Islet precursor cell (in vitro differentiated cells): ENCODE data around the gene DIP2B.

Experiments
- DNase-seq: peaks from one replicate; pipeline ENCODE4 v3.0.0-alpha.2; 2018

Gene DIP2B

DNA sequence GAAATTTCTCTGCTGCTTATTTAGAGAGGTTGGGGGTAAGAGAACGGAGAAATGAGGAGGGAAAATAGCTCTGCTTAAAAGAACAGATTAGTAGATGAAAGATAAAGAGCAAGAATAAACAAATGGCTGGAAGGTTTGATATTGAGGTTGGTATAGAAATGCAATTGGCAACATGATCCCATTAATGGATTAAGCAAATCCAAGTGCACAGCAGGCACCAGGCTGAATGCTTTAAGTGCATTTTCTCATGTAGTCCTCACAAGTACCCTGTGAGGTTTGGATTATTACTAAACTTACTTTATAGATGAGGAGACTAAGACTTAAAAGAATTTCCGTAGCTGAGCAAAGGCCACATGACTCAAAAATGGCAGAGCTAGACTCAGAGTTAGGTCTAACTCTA is 182.2 kb downstream of the DIP2B start:
- no peak for DNase-seq

DNA sequence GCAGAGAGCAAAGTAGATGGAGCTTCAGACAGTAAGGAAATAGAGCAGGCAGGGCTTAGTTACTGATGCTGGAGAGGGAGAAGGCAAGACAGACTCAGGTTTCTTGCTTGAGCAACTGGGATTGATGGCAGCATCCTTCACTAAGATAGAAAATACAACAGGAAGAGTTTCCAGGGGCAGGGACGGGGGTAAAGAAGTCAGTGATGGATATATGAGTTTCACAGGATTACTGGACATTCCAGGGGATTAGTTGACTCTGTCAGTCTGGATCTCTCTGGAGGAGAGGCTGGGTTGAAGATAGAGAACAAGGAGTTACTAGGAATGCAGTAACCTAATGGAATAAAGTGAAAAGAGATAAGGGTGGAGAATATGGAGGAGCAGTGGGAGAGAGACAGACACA is 184.7 kb downstream of the DIP2B start:
- peak; percentile 69 for DNase-seq

DNA sequence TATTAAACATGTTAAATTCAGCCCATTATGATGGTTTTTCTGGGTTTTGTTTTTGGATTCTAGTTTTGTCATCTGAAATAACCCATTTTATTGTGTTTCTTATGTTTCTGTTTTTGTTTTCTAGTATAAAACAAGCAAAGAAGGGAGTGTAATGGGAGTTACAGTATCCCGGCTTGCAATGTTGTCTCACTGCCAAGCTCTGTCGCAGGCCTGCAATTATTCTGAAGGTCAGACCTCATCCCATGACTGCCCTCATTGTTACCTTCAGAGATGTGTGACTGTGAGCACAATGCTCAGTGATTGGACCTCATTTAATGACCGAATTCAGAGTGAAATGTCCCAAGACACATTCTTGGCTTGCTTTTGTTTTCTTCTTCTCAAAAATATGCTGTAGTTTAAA is 186.1 kb downstream of the DIP2B start:
- peak; percentile 64 for DNase-seq

DNA sequence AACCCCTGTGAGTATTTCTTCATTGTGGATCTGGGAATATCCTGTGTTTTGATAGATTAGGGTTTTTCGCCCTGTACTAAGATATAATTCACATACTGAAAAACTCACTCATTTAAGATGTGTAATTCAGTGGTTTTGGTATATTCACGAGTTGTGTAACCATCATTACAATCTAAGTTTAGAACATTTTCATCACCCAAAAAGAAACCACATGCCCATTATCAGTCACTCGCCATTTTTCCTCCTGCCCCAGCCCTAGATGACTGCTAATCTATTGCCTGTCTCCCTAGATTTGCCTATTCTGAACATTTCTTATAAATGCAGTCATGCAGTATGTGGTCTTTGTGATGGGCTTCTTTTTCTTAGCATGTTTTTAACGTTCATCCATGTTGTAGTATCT is 191.2 kb downstream of the DIP2B start:
- no peak for DNase-seq

DNA sequence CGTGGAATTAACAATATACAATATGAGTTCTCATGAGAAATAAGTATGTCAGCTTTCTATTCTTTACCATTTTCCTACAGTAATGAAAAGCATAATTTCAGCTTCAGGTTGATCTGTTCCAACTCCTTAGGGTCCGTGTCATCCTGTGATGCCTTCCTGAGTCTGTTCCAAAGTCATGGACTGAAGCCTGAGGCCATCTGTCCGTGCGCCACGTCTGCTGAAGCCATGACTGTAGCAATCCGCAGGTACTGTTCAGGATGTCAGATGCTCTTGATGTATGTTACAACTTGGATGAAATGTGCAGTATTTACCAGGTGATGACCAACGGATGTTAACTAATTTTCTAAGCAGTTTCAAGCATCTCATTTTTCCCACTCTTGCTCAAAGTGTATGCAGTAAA is 192.1 kb downstream of the DIP2B start:
- DNase-seq: no peak

DNA sequence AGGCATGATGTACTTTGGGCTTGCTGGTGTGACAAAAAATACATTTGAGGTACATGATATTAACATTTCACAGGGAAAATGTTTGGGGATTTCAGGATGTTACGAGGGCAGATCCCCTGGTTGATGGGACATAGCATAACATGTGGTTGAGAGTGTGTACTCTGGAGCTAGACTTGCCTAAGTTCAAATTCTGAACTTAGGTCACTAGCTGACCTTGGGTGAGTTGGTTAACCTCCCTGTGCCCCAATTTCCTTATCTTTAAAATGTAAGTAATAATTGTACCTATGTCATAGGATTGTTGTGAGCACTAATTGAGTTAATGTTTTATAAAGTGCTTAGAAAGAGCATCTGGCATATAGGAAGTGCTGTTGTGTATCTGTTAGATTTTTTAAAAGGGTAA is 194.4 kb downstream of the DIP2B start:
- DNase-seq: no peak

DNA sequence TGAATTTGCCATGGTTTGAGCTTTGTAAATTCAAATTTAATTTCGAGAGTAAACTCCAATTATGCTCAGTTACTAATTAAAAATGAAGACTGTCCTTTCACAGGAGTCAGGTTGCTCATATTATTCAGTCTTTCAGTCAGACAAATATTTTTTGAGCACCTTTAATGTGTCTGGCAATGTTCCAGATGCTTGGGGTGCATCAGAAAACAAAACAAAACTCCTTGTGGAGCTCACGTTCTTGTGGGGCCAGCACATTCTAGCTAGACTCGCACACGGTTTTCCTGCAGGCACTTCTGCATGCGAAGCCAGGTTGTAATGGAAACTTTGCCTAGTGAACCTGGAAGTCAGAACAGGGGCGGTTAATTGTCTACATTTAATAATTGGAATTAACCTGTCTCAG is 195.2 kb downstream of the DIP2B start:
- no peak for DNase-seq

DNA sequence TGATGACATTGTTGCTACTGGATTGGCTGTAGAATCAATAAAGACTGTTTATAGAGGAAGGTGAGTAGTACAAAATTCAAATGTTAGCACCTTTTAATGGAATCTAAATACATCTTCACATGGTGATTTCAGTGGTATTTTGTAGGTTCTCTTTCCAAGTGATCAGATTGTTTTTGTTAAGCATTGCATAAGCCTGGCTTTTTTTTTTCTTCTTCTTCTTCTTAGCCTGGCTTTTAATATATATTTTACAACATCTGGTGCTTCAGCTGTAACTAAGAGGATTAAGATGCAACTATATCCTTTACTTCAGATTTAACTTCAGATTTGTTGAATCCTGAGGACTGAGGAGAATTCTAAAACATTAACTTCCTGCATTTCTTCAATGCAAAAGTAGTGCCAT is 201.8 kb downstream of the DIP2B start:
- no peak for DNase-seq

DNA sequence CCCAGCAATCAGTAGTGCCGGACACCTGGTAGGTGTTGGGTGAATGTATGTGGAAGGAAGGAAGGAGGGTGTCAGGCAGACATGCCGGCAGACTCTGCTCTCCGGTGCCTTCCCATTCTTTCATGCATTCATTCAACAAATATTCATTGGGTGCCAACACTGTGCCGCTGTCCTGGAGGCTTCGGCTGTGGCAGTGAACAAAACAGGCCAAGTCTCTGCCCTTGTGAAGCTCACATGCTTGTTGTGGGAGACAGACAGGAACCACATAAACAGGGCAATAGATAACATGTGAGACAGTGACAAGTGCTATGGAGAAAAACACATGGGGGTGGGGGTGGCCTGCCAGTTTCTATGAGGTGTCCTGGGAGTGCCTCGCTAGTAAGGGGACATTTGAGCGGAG is 202.6 kb downstream of the DIP2B start:
- DNase-seq: no peak

DNA sequence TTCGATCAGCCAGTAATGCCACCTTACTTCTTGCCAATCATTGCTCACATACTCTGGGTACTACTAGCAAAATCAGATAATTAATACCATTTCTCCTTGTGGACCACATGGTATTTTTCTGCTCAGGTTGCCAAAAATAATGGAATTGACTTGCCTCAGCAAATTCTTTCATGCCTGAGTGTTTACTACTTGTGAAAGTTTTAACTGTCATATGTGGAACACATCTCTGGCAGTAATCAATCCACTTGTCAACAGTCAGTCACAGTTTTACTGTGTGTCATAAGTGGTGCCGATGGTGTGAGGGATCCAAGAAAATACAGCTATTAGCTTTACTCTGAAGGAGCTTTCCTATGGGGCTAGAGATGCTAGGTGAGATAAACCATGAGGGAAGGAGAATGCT is 203.8 kb downstream of the DIP2B start:
- DNase-seq: no peak

DNA sequence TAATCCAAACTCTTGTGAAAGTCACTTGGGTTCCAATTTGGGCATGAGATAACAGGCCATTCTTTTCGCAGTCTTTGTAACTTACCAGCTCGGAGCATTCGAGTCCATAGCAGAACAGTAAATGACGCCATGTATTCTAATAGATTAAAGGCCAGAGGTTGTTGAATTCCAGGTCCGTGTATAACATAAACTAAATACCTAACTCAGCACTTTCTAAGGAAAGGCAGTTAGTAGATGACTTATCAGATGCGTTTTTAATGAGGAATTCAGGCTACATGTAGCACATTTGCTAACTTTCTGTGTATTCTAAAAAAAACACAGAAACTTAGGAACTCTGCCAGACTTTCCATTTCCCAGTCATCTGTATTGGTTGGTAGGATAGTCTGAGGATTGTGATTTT is 206.3 kb downstream of the DIP2B start:
- no peak for DNase-seq

DNA sequence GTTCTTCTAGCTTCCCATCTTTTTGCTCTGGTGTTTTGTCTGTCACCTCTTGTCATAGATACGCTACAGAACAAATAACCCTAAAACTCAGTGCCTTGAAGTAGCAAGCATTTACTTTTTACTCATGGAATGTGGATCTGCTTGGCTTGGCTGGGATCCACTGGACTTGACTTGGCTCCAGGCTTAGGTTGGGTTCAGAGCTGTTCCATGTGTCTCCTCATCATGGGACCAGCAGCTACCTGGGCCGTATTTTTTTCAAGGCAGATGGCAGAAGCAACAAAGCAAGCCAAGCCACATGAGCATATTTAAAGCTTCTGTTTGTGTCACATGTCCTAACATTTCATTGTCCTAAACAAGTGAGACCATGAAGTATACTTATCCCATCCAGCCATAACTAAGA is 210.4 kb downstream of the DIP2B start:
- DNase-seq: no peak

DNA sequence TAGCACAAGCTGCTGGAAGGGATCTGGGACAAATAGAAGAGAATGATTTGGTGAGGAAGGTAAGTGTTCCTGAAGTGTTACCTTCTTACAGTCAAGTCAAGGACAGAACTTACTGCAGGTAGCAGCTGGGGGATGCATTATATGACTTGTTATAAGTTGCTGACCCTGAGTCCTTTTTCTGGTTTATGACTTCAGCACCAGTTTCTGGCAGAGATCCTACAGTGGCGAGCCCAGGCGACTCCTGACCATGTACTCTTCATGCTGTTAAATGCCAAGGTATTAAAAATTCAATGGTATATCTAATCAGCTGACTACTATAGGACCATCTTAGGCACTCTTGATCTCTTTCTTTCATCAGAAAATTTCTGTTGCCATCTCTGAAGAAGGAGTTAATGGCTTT is 214.0 kb downstream of the DIP2B start:
- DNase-seq: no peak

DNA sequence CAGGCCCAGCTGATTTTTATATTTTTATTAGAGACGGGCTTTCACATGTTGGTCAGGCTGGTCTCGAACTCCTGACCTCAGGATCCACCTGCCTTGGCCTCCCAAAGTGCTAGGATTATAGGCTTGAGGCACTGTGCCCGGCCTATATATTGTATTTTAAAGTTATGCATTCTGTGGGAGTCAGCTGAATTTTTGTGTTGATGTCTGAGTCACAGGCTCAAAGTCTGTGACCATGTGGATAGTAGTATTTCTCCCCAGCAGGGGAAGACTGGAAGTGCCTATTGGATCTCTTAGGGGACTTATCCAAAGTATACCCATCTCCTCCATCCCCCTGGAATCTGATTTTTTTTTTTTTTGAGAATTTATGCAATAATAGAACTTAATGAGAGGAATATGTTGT is 215.3 kb downstream of the DIP2B start:
- no peak for DNase-seq

DNA sequence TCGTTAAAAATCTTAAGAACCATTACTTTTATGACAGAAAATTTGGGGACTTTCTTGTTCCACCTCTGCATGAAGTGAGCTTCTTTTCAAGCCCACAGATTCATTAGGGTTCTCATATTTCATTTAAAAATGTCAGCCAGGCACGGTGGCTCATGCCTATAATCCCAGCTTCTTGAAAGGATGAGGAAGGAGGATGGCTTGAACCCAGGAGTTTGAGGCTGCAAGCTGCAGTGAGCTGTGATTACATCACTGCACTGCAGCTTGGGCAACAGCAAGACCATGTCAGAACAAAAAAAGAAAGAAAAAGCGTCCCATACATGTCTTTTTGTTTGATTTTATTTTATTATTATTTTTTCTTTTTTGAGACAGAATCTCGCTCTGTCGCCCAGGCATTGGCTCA is 215.7 kb downstream of the DIP2B start:
- DNase-seq: no peak

DNA sequence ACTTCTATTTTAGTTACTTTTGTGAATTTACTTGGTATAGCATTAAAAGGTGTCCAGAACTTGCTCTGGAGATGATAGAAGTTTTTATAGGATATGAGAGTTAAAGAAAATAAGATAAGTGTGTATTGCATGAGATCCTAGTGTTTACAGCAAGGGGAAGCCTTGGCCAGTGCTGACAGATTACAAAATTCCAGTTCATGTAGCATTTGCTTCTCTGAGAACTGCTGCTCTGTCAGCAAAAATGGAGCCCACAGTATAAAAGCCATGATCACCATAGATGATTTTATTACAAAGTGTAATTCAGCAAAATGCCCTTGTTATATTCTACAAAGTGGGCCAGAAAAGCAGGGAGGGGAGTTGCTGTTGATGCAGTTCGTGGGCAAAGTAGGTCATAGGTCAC is 219.1 kb downstream of the DIP2B start:
- no peak for DNase-seq

DNA sequence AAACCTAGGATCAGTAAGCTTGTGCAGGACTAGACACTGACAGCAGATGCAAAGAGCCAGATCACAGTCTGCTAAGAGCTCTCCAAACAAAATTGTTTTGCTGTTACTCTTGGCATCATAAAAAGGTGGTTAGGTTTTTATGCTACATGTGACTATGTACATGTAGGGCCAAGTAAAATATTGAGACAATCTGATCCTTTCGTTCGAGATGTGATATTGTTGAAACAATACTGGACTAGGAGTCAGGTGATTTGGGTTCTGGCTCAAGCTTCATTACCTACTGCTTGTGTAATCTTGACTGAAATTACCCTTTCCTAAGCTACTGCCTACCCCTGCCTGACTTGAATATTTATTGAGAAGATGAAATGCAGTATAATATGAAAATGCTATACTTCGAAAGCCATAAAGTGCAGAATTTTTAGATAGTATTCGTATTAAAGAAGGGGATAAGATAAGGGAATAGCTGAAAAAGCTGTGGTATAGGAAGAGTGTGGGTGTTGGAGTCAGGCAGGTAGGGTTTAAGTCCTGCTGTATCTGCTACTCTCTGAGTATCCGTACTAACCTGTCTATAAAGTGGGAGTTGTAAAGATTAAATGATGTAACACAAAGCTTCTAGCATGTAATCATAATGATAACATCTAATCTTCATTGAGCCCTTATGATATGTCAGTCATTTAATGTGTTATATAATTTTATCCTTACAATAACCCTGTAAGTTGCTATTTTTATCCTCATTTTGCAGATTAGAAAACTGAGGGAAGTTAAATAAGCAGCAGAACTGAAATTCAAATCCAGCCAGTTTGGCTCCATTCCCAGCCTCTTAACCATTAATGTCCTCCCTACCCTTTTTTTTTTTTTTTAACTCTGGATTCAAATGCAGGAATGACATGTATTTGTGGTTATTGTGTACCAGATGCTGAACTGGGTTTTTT is 220.5 kb downstream of the DIP2B start:
- no peak for DNase-seq

DNA sequence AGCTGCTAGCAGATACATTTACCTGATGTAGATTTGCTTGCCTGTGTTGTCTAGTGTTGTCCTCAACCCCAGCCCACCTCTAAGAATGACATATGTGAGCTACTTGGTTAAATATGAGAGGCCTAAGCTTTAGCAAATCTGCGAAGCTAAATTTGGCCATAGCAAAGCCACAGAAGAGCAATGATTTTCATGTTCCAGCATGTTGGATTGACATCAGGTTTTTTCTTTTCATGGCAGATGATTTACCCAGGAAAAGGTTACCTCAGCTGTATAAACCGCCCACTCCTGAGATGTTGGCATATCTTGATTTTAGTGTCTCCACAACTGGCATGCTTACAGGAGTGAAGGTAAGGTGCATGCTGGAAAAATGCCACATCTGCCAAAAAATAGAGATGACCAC is 222.7 kb downstream of the DIP2B start:
- no peak for DNase-seq

DNA sequence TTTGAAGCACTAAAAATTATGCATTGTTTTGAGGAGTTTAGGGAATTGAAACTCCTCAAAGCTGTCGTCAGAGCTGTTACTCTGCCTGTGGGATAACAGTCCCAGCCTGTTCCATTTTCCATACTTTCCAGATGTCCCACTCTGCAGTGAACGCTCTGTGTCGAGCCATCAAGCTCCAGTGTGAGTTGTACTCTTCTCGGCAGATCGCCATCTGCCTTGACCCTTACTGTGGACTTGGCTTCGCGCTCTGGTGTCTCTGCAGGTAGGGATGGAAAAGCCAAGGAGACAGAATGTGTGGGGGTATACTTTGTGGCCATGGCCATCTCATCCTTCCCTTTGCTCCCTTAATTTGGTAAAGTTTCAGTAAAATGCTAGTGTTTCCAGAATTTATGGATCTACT is 223.6 kb downstream of the DIP2B start:
- DNase-seq: no peak

DNA sequence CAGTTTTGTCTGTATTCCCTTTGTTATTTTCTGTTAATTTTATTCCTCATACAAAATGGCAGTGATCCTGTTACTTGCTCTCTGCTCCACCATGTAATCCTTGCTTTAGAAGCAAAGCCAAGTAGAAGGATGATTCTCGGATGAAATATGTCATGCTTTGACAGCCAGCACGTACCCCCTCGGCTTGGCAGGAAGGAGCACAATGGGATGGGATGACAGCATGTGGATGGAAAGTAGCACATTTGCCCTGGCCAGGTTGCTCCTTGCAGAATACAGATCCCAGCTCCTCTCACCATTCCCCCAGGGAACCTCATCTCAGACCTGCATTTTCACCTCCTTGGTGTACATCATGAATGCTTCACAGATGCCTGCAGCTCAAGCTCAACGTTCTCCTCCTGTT is 224.1 kb downstream of the DIP2B start:
- DNase-seq: no peak

DNA sequence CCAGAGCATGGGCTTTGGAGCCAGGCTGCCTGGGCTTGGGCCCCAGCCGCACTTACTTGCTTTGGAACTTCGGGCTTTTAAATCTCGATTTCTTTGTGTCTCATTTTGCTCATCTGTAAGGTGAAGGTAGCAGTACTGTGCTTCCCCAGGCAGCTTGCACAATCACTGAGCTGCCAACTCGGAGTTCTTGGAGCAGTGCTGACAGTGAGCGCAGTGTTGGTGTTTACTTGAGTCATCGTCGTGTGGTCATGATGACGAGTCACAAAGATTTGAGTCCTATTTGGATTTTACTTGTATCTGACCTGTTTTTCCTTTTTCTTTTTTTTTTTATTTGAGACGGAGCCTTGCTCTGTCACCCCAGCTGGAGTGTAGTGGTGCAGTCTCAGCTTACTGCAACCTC is 227.8 kb downstream of the DIP2B start:
- peak; percentile 72 for DNase-seq

DNA sequence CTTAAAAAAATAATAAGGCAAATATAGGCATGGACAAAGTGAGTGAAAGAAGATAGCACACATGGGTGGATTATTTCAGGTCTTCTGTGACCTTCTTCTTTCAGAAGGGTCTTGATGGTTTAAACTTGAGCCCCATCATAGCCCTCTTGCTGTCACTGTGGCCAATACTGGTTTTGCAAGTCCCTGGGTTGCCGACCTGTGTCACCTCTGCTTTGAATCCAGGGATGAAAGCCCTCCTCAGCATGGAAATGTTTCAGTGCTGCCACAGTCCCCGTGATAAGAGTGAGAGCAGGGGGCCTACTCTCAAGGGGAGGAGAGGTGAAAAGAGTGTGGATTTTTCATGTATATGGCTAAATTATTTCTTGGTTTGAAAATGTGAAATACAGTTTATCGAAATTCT is 228.9 kb downstream of the DIP2B start:
- DNase-seq: no peak

DNA sequence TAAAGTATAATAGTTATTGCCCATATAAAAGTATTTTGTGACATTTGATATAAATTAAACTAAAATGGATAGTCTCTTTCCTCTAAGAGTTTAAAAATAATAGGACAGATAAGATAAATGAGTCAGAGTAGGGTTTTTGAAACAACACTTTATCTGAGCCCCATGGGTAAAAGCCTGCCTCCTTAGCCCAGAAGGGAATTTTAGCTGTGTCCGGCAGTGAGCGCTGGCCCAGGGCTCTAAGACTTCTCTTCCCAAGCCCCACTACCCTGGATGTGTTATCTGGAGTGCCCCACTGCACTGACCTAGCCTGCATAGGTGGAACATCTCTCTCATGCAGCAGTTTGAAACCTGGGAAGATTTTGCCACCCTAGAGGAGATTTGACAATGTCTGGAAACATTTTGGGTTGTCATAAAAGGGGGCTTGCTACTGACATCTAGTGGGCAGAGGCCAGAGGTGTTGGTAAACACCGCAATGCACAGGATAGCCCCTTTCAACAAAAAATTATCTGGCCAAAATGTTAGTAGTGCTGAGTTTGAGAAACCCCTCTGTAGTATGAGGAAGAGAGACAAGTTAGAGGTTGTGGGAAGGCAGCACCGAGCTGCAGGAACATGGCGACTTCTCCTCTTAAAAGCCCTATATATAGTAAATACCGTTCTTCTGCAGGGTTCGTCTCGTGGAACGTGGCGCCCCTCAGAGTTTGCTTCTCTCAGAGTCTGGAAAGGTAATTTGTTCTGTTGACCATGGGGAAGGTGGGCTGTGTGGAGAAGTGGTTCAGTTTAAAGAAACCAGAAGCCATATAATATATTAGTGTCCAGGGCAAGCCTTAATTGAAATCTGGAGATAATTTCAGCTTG is 229.9 kb downstream of the DIP2B start:
- DNase-seq: peak; percentile 69

DNA sequence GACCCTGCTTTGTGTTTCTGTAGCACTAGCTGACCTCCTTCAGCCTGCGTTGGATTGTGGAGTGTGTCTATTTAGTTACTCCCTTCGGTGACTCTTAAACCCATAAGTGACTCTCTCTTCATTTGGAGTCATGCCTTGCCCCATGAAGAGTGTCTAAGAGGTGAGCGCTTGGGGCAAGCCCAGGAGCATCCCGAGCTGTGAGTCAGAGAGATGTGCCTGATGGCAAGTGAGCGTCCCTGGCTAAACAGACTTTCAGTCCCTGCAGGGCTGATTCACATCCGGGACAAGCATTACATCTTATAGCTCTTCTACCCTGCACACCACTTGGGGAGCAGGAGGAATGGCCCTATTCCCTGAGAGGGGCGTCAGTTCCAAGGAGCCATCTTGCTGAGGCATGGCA is 234.8 kb downstream of the DIP2B start:
- DNase-seq: no peak
